Astrocyte (in vitro differentiated cells and primary cell): ENCODE data around the gene MAGI3. TPM values are rescaled to one million over a fixed set of nuclear protein-coding genes. Genes with fewer than 3 reads are reported as not detected.
"Not testable (repeated sequence)": the region's sequence is repeated elsewhere in the genome, so short reads cannot be mapped to it uniquely, and the experiment has no call there.

Experiments used
- DNase-seq: peaks from one replicate; pipeline ENCODE4 v3.0.0-alpha.2; 2010; ENCODE audit warnings: low read depth
- FAIRE-seq: peaks from 2 replicates; lab custom pipeline; 2011; peaks lifted over from hg19 to GRCh38; lab: Jason Lieb, UNC
- H2AFZ ChIP-seq: 2 replicates; pipeline ENCODE4 v1.6.0; 2012; ENCODE audit warnings: low read depth, low read length, inconsistent platforms
- H3K27ac ChIP-seq: 2 replicates; pipeline ENCODE4 v1.5.1; 2011; ENCODE audit warnings: low read depth, low read length, inconsistent platforms
- H3K27me3 ChIP-seq: 2 replicates; pipeline ENCODE4 v1.6.0; 2011; ENCODE audit warnings: low read length, inconsistent platforms; ENCODE audit not compliant: insufficient read depth
- H3K36me3 ChIP-seq: 2 replicates; pipeline ENCODE4 v1.5.1; 2011; ENCODE audit warnings: low read length, inconsistent platforms; ENCODE audit not compliant: insufficient read depth
- H3K4me1 ChIP-seq: 2 replicates; pipeline ENCODE4 v1.5.1; 2011; ENCODE audit warnings: low read length, inconsistent platforms; ENCODE audit not compliant: insufficient read depth
- H3K4me2 ChIP-seq: 2 replicates; pipeline ENCODE4 v1.6.0; 2012; ENCODE audit warnings: low read length, inconsistent platforms
- H3K4me3 ChIP-seq: 2 replicates; pipeline ENCODE4 v1.5.1; 2011; ENCODE audit warnings: low read depth, mild to moderate bottlenecking, low read length, inconsistent platforms; ENCODE audit not compliant: insufficient read depth
- H3K79me2 ChIP-seq: 2 replicates; pipeline ENCODE4 v1.6.0; 2012; ENCODE audit warnings: mild to moderate bottlenecking, low read length, inconsistent platforms; ENCODE audit not compliant: insufficient read depth
- H3K9ac ChIP-seq: 2 replicates; pipeline ENCODE4 v1.6.0; 2012; ENCODE audit warnings: mild to moderate bottlenecking, low read length, inconsistent platforms
- H3K9me3 ChIP-seq: 2 replicates; pipeline ENCODE4 v1.5.1; 2012; ENCODE audit warnings: low read depth, mild to moderate bottlenecking, low read length, inconsistent platforms; ENCODE audit not compliant: insufficient read depth
- H4K20me1 ChIP-seq: 2 replicates; pipeline ENCODE4 v1.6.0; 2012; ENCODE audit warnings: low read length, inconsistent platforms; ENCODE audit not compliant: insufficient read depth
- H3K27ac Mint-ChIP-seq: one replicate; pipeline ENCODE4 v1.8.0; 2021; ENCODE audit warnings: mild to moderate bottlenecking, mixed read lengths; ENCODE audit not compliant: unreplicated experiment
- H3K27me3 Mint-ChIP-seq: one replicate; pipeline ENCODE4 v1.8.0; 2021; ENCODE audit warnings: low read depth, mixed read lengths; ENCODE audit not compliant: unreplicated experiment
- H3K36me3 Mint-ChIP-seq: one replicate; pipeline ENCODE4 v1.8.0; 2021; ENCODE audit warnings: low read depth, mixed read lengths; ENCODE audit not compliant: unreplicated experiment
- H3K4me1 Mint-ChIP-seq: one replicate; pipeline ENCODE4 v1.8.0; 2021; ENCODE audit warnings: low read depth, mixed read lengths; ENCODE audit not compliant: unreplicated experiment
- H3K4me3 Mint-ChIP-seq: one replicate; pipeline ENCODE4 v1.8.0; 2021; ENCODE audit warnings: mild to moderate bottlenecking, moderate library complexity, mixed read lengths; ENCODE audit not compliant: unreplicated experiment
- H3K9me3 Mint-ChIP-seq: one replicate; pipeline ENCODE4 v1.8.0; 2021; ENCODE audit warnings: mild to moderate bottlenecking, mixed read lengths; ENCODE audit not compliant: unreplicated experiment
- EZH2 ChIP-seq: IDR thresholded peaks from 2 replicates; pipeline ENCODE4 v1.6.1; 2012; ENCODE audit warnings: mild to moderate bottlenecking, low read length, inconsistent platforms; ENCODE audit not compliant: insufficient read depth
- total RNA-seq: library from RNA; stranded (reverse); gene quantifications from 2 replicates; pipeline ENCODE4 v1.2.1, GENCODE V29; 2021
- TF ChIP-seq, protein P1 (sequence below): IDR thresholded peaks from 2 replicates; pipeline ENCODE4 v1.5.1; 2011; ENCODE audit warnings: low read depth, mild to moderate bottlenecking, inconsistent platforms, low read length, moderate library complexity; ENCODE audit not compliant: insufficient read depth

MAGI3 gene
- total RNA-seq, 1 donor from 2014 or later: 16.5 TPM

GRCh38 chr1:113593550-113594297, 203.4 kb downstream of the MAGI3 start:
- H3K36me3 Mint-ChIP-seq: peaks cover 23% of the 10 kb centered on the region
- H3K27me3 ChIP-seq: no peaks in the 10 kb centered on the region
- TF ChIP-seq, protein P1, sequence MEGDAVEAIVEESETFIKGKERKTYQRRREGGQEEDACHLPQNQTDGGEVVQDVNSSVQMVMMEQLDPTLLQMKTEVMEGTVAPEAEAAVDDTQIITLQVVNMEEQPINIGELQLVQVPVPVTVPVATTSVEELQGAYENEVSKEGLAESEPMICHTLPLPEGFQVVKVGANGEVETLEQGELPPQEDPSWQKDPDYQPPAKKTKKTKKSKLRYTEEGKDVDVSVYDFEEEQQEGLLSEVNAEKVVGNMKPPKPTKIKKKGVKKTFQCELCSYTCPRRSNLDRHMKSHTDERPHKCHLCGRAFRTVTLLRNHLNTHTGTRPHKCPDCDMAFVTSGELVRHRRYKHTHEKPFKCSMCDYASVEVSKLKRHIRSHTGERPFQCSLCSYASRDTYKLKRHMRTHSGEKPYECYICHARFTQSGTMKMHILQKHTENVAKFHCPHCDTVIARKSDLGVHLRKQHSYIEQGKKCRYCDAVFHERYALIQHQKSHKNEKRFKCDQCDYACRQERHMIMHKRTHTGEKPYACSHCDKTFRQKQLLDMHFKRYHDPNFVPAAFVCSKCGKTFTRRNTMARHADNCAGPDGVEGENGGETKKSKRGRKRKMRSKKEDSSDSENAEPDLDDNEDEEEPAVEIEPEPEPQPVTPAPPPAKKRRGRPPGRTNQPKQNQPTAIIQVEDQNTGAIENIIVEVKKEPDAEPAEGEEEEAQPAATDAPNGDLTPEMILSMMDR: no peak
- TF ChIP-seq EZH2: no peak
- H3K9me3 Mint-ChIP-seq: peaks cover 16% of the 10 kb centered on the region
- no peak overlapping the region for H3K4me2 ChIP-seq
- no peak overlapping the region for H3K27ac ChIP-seq
- H3K79me2 ChIP-seq: no peaks in the 10 kb centered on the region
- no peak overlapping the region for H3K9ac ChIP-seq
- no peaks in the 10 kb centered on the region for H3K4me1 Mint-ChIP-seq
- DNase-seq (peak; percentile 30), FAIRE-seq (no peak)
- H3K9me3 ChIP-seq: no peaks in the 10 kb centered on the region
- H3K36me3 ChIP-seq: peaks cover 2% of the 10 kb centered on the region
- H2AFZ ChIP-seq: no peak overlapping the region
- no peak overlapping the region for H3K4me3 Mint-ChIP-seq
- no peak overlapping the region for H3K27ac Mint-ChIP-seq
- H3K27me3 Mint-ChIP-seq: no peaks in the 10 kb centered on the region
- H4K20me1 ChIP-seq: no peaks in the 10 kb centered on the region
- no peaks in the 10 kb centered on the region for H3K4me1 ChIP-seq
- no peak overlapping the region for H3K4me3 ChIP-seq

- DNase-seq, H3K27ac Mint-ChIP-seq, H3K4me2 ChIP-seq, H3K27ac ChIP-seq, H3K36me3 Mint-ChIP-seq, H3K79me2 ChIP-seq, H3K9me3 ChIP-seq, H3K9ac ChIP-seq, H3K9me3 Mint-ChIP-seq, H3K27me3 ChIP-seq, H3K4me1 Mint-ChIP-seq, H4K20me1 ChIP-seq, H3K4me3 Mint-ChIP-seq, FAIRE-seq, H3K36me3 ChIP-seq, H3K4me1 ChIP-seq, H3K4me3 ChIP-seq, H3K27me3 Mint-ChIP-seq, H2AFZ ChIP-seq: not testable (repeated sequence)
These were observed 214.2 kb downstream of the MAGI3 start for GRCh38 chr1:113604466-113604865.

DNA sequence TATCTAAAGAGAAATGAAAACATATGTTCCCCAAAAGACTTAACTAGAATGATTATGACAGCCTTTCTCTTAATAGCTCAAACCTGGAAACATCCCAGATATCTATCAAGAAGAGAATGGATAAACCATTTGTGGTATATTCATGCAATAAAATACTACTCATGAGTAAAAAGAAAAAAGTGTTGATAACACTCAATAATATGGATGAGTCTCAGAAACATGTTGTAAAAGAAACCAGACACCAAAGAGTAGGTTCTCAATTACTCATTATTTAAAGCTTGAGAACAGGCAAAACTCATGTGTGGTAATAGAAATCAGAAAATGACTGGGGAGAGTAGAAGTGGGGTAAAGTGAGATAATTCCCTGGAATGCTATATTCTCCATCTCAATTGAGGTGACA, 214.8 kb downstream of the MAGI3 start:
- H3K79me2 ChIP-seq: no peaks in the 10 kb centered on the region
- H2AFZ ChIP-seq: no peak overlapping the region
- FAIRE-seq (no peak), DNase-seq (no peak)
- no peaks in the 10 kb centered on the region for H3K36me3 ChIP-seq
- H3K4me2 ChIP-seq: no peak overlapping the region
- no peak overlapping the region for H3K4me3 ChIP-seq
- Mint-ChIP-seq H3K9me3 (no peaks in the 10 kb centered on the region), H3K36me3 (peaks cover 7% of the 10 kb centered on the region), H3K4me3 (no peak overlapping the region), H3K4me1 (peaks cover 9% of the 10 kb centered on the region), H3K27ac (no peak overlapping the region), H3K27me3 (no peaks in the 10 kb centered on the region)
- H3K27ac ChIP-seq: no peak overlapping the region
- no peaks in the 10 kb centered on the region for H3K4me1 ChIP-seq
- H4K20me1 ChIP-seq: no peaks in the 10 kb centered on the region
- no peaks in the 10 kb centered on the region for H3K9me3 ChIP-seq
- H3K9ac ChIP-seq: no peak overlapping the region
- no peak for TF ChIP-seq EZH2
- TF ChIP-seq, protein P1: no peak
- H3K27me3 ChIP-seq: no peaks in the 10 kb centered on the region
